Suprapubic skin (tissue), 3 donors: ENCODE results near the gene FAM161B.

ENCODE experiments used
- CTCF ChIP-seq, 2 donors: fragments of 200-600 bp in 1 of 2; fragments of 450-650 bp in 1 of 2; sonication (generic) in 1 of 2; IDR thresholded peaks; one replicate each; pipeline ENCODE4 v1.5.1; 2016 to 2019; ENCODE audit warnings: antibody characterized with exemption in 2 of 2, mild to moderate bottlenecking in 1 of 2, moderate library complexity in 1 of 2
- EP300 ChIP-seq: sonication (generic); formaldehyde crosslinking; IDR thresholded peaks from one replicate; pipeline ENCODE4 v1.6.1; 2017; ENCODE audit warnings: antibody characterized with exemption
- POLR2A ChIP-seq, 2 donors: fragments of 450-650 bp; IDR thresholded peaks; one replicate each; pipeline ENCODE4 v1.6.1; 2017; ENCODE audit warnings: antibody characterized with exemption in 2 of 2, mild to moderate bottlenecking in 2 of 2, moderate library complexity in 2 of 2

GRCh38 chr14:73997108-73997943 is 47.4 kb upstream of the FAM161B start:
- TF ChIP-seq CTCF (IDR thresholded peaks at IDR 0.05) = no peak
- no peak for TF ChIP-seq POLR2A (IDR thresholded peaks at IDR 0.05)
- no peak for TF ChIP-seq EP300
